GM12892 (cell line): ENCODE data around the gene MAML3.

Experiments used
- POLR2A ChIP-seq: IDR thresholded peaks from 2 replicates; pipeline ENCODE4 v1.6.1; 2011; ENCODE audit warnings: low read depth, low read length, control low read depth
- POLR2AphosphoS5 ChIP-seq: IDR thresholded peaks from 2 replicates; pipeline ENCODE4 v1.6.1; 2011; ENCODE audit warnings: low read depth, low read length, control low read depth

- TF ChIP-seq POLR2AphosphoS5 (no peak), POLR2A (no peak)
Observed at GRCh38 chr4:139776235-139776634, 377.7 kb downstream of the MAML3 start.
